HepG2 (cell line): ENCODE data around the gene ABHD15. TPM values are rescaled to one million over a fixed set of nuclear protein-coding genes. Genes with fewer than 3 reads are reported as not detected.

Experiments
- ELK4 ChIP-seq: sonication (generic); formaldehyde crosslinking; IDR thresholded peaks from 2 replicates; pipeline ENCODE4 v1.9.0; 2021; ENCODE audit warnings: missing genetic modification reagents, borderline replicate concordance
- NFE2L1 ChIP-seq: sonication (generic); formaldehyde crosslinking; IDR thresholded peaks from 2 replicates; pipeline ENCODE4 v1.4.0; 2020; ENCODE audit warnings: missing genetic modification reagents, mild to moderate bottlenecking, borderline replicate concordance
- NR3C1 ChIP-seq: sonication (generic); formaldehyde crosslinking; IDR thresholded peaks from 2 replicates; pipeline ENCODE4 v1.4.0; 2020; ENCODE audit warnings: missing genetic modification reagents
- RARA ChIP-seq: IDR thresholded peaks from 2 replicates; pipeline ENCODE4 v1.6.1; 2016; ENCODE audit warnings: missing genetic modification reagents, missing compliant biosample characterization
- RFX3 ChIP-seq: IDR thresholded peaks from 2 replicates; pipeline ENCODE4 v1.6.1; 2016; ENCODE audit warnings: missing biosample characterization, missing genetic modification reagents
- SRSF1 ChIP-seq: fragments of 200-400 bp; formaldehyde crosslinking; optimal IDR thresholded peaks from 2 replicates; pipeline ENCODE3; 2017; ENCODE audit warnings: mild to moderate bottlenecking, low read depth, low read length, moderate library complexity
- ZBTB21 ChIP-seq: sonication (generic); formaldehyde crosslinking; IDR thresholded peaks from 2 replicates; pipeline ENCODE4 v1.4.0; 2020; ENCODE audit warnings: missing genetic modification reagents
- ZBTB39 ChIP-seq: sonication (generic); formaldehyde crosslinking; IDR thresholded peaks from 2 replicates; pipeline ENCODE4 v1.5.0; 2020; ENCODE audit warnings: missing genetic modification reagents
- ZFP90 ChIP-seq: sonication (generic); formaldehyde crosslinking; IDR thresholded peaks from 2 replicates; pipeline ENCODE4 v1.8.0; 2022; ENCODE audit warnings: missing genetic modification reagents, mild to moderate bottlenecking, inconsistent platforms, borderline replicate concordance
- ZNF609 ChIP-seq: sonication (generic); formaldehyde crosslinking; IDR thresholded peaks from 2 replicates; pipeline ENCODE4 v1.4.0; 2020; ENCODE audit warnings: mild to moderate bottlenecking, missing genetic modification reagents, borderline replicate concordance
- ZNF841 ChIP-seq: sonication (generic); formaldehyde crosslinking; IDR thresholded peaks from 2 replicates; pipeline ENCODE4 v1.8.1; 2023; ENCODE audit warnings: missing genetic modification reagents, borderline replicate concordance
- polyA plus RNA-seq, 8 experiments: library from polyadenylated mRNA; depleted of rRNA in 3 of 8; stranded (reverse) in 7 of 8; unstranded in 1 of 8; fragments of >200 nt; fragmentation: Illumina TruSeq in 4 of 8; extraction: Trizol in 4 of 8; gene quantifications; 2 replicates each; pipeline versions ENCODE4 v1.2.1 to v1.2.3, GENCODE V29; 2011 to 2016; ENCODE audit warnings: low read depth in 4 of 8, missing spikeins in 1 of 8, mixed read lengths in 1 of 8; ENCODE audit not compliant: insufficient read depth in 1 of 8
- total RNA-seq, 5 experiments: library from RNA; depleted of rRNA; stranded (reverse); fragments of >200 nt; fragmentation: Illumina TruSeq; extraction: Trizol; gene quantifications; 2 replicates each; pipeline ENCODE4 v1.2.3, GENCODE V29; 2016; ENCODE audit warnings: low read depth in 1 of 5
- TF ChIP-seq, protein P1 (sequence below): sonication (generic); formaldehyde crosslinking; conservative IDR thresholded peaks from 2 replicates; pipeline ENCODE4 v1.4.0; 2020; ENCODE audit warnings: missing genetic modification reagents
- TF ChIP-seq, protein P2 (sequence below): sonication (generic); formaldehyde crosslinking; IDR thresholded peaks from 2 replicates; pipeline ENCODE4 v1.4.0; 2020; ENCODE audit warnings: low read depth, mild to moderate bottlenecking, missing genetic modification reagents
- TF ChIP-seq, protein P3 (sequence below): sonication (generic); formaldehyde crosslinking; IDR thresholded peaks from 2 replicates; pipeline ENCODE4 v1.9.0; 2022; ENCODE audit warnings: missing genetic modification reagents, mild to moderate bottlenecking, borderline replicate concordance

ABHD15 gene
- total and polyA plus RNA-seq, 2 of the 13 experiments (the other 11 are each of a cell fraction or from before 2014, with no cell fraction given): 2.4 to 7.7 TPM

GRCh38 chr17:29615492-29616299 is 48.9 kb upstream of the ABHD15 start (continued):
- TF ChIP-seq ZNF609 (CRISPR knock-in tag): no peak
- TF ChIP-seq, protein P1, sequence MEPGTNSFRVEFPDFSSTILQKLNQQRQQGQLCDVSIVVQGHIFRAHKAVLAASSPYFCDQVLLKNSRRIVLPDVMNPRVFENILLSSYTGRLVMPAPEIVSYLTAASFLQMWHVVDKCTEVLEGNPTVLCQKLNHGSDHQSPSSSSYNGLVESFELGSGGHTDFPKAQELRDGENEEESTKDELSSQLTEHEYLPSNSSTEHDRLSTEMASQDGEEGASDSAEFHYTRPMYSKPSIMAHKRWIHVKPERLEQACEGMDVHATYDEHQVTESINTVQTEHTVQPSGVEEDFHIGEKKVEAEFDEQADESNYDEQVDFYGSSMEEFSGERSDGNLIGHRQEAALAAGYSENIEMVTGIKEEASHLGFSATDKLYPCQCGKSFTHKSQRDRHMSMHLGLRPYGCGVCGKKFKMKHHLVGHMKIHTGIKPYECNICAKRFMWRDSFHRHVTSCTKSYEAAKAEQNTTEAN: no peak
- TF ChIP-seq, protein P2, sequence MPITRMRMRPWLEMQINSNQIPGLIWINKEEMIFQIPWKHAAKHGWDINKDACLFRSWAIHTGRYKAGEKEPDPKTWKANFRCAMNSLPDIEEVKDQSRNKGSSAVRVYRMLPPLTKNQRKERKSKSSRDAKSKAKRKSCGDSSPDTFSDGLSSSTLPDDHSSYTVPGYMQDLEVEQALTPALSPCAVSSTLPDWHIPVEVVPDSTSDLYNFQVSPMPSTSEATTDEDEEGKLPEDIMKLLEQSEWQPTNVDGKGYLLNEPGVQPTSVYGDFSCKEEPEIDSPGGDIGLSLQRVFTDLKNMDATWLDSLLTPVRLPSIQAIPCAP (CRISPR knock-in tag): no peak
- TF ChIP-seq ZNF841: no peak
- no peak for TF ChIP-seq ZBTB39 (CRISPR knock-in tag)
- no peak for TF ChIP-seq RFX3
- no peak for TF ChIP-seq ELK4 (CRISPR knock-in tag)
- TF ChIP-seq NR3C1: no peak
- no peak for TF ChIP-seq SRSF1
- TF ChIP-seq, protein P3, sequence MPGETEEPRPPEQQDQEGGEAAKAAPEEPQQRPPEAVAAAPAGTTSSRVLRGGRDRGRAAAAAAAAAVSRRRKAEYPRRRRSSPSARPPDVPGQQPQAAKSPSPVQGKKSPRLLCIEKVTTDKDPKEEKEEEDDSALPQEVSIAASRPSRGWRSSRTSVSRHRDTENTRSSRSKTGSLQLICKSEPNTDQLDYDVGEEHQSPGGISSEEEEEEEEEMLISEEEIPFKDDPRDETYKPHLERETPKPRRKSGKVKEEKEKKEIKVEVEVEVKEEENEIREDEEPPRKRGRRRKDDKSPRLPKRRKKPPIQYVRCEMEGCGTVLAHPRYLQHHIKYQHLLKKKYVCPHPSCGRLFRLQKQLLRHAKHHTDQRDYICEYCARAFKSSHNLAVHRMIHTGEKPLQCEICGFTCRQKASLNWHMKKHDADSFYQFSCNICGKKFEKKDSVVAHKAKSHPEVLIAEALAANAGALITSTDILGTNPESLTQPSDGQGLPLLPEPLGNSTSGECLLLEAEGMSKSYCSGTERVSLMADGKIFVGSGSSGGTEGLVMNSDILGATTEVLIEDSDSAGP: peak; percentile 48; the same call in 1 of the 2 replicates
- TF ChIP-seq RARA (CRISPR knock-in tag): no peak
- no peak for TF ChIP-seq NFE2L1 (CRISPR knock-in tag)
- no peak for TF ChIP-seq ZFP90 (CRISPR knock-in tag)
- TF ChIP-seq ZBTB21 (CRISPR knock-in tag): no peak
